Measurements from ENCODE around the gene DENND1A. TPM values are rescaled to one million over a fixed set of nuclear protein-coding genes. Genes with fewer than 3 reads are reported as not detected.

Gene DENND1A
- total and polyA plus RNA-seq, 2 experiments from 2014 or later = 13.1 to 28.7 TPM

DNA sequence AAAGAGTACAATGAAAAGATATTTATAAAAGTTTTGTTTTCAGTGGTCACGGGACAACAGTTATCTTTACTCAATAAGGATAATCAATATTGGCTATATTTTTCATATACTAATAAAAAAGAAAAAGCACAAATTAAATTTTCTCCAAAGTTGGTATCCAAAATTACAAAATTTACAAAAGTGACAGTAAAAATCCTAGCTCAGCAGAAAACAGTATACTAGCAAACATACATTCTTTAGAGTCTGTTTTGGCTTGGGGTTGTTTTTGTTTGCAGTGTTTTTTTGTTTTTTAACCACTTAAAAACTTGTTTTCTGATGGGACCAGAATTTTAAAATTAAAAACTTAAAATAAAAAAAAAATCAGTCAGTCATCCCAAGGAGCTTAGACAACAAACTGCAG is 183.2 kb downstream of the DENND1A start (continued):
- TF ChIP-seq POLR2AphosphoS5 (IDR thresholded peaks at IDR 0.05; ENCODE audit: low read depth) (no peak), EZH2phosphoT487 (IDR thresholded peaks at IDR 0.05; ENCODE audit: unreplicated experiment) (no peak), EZH2 (IDR thresholded peaks at IDR 0.05; ENCODE audit: low read depth, unreplicated experiment) (no peak)
- TF ChIP-seq, protein P1, sequence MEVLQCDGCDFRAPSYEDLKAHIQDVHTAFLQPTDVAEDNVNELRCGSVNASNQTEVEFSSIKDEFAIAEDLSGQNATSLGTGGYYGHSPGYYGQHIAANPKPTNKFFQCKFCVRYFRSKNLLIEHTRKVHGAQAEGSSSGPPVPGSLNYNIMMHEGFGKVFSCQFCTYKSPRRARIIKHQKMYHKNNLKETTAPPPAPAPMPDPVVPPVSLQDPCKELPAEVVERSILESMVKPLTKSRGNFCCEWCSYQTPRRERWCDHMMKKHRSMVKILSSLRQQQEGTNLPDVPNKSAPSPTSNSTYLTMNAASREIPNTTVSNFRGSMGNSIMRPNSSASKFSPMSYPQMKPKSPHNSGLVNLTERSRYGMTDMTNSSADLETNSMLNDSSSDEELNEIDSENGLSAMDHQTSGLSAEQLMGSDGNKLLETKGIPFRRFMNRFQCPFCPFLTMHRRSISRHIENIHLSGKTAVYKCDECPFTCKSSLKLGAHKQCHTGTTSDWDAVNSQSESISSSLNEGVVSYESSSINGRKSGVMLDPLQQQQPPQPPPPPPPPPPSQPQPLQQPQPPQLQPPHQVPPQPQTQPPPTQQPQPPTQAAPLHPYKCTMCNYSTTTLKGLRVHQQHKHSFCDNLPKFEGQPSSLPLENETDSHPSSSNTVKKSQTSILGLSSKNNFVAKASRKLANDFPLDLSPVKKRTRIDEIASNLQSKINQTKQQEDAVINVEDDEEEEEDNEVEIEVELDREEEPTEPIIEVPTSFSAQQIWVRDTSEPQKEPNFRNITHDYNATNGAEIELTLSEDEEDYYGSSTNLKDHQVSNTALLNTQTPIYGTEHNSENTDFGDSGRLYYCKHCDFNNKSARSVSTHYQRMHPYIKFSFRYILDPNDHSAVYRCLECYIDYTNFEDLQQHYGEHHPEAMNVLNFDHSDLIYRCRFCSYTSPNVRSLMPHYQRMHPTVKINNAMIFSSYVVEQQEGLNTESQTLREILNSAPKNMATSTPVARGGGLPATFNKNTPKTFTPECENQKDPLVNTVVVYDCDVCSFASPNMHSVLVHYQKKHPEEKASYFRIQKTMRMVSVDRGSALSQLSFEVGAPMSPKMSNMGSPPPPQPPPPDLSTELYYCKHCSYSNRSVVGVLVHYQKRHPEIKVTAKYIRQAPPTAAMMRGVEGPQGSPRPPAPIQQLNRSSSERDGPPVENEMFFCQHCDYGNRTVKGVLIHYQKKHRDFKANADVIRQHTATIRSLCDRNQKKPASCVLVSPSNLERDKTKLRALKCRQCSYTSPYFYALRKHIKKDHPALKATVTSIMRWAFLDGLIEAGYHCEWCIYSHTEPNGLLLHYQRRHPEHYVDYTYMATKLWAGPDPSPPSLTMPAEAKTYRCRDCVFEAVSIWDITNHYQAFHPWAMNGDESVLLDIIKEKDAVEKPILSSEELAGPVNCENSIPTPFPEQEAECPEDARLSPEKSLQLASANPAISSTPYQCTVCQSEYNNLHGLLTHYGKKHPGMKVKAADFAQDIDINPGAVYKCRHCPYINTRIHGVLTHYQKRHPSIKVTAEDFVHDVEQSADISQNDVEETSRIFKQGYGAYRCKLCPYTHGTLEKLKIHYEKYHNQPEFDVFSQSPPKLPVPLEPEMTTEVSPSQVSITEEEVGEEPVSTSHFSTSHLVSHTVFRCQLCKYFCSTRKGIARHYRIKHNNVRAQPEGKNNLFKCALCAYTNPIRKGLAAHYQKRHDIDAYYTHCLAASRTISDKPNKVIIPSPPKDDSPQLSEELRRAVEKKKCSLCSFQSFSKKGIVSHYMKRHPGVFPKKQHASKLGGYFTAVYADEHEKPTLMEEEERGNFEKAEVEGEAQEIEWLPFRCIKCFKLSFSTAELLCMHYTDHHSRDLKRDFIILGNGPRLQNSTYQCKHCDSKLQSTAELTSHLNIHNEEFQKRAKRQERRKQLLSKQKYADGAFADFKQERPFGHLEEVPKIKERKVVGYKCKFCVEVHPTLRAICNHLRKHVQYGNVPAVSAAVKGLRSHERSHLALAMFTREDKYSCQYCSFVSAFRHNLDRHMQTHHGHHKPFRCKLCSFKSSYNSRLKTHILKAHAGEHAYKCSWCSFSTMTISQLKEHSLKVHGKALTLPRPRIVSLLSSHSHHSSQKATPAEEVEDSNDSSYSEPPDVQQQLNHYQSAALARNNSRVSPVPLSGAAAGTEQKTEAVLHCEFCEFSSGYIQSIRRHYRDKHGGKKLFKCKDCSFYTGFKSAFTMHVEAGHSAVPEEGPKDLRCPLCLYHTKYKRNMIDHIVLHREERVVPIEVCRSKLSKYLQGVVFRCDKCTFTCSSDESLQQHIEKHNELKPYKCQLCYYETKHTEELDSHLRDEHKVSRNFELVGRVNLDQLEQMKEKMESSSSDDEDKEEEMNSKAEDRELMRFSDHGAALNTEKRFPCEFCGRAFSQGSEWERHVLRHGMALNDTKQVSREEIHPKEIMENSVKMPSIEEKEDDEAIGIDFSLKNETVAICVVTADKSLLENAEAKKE (CRISPR knock-in tag; IDR thresholded peaks at IDR 0.05) = no peak

DNA sequence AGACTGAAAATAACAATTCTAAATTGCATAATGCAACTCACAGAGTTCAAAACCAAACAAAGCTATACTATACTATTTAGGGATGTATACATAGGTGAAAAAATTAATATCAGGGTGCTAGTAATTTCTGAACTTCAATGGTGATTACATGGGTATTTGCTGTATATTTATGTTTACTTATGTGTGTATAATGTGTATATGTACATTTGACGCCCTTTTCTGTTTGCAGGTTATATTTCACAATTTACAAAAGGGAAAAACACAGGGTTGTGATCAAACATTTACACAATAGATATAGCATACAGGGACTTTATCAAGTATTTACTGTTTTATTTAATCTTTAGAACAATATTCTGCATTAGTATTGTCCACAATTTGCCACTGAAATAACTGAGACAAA is 184.0 kb downstream of the DENND1A start:
- Histone ChIP-seq H3K27ac (ENCODE audit: low read depth) (no peak overlapping the region), H4K20me1 (replicated peaks; ENCODE audit: insufficient read depth) (0 out of 2 replicates have a peak, but pooled peaks cover 4% of the 10 kb centered on the region), H3K4me1 (ENCODE audit: insufficient read depth) (peaks cover 22% of the 10 kb centered on the region), H3K36me3 (ENCODE audit: insufficient read depth) (no peaks in the 10 kb centered on the region), H3K9me2 (ENCODE audit: insufficient read depth) (no peaks in the 10 kb centered on the region), H3K79me2 (replicated peaks; ENCODE audit: insufficient read depth) (no peaks in the 10 kb centered on the region; the same call in 1 of the 2 replicates), H2AFZ (no peak overlapping the region), H3F3A (replicated peaks; ENCODE audit: low read depth) (no peaks in the 10 kb centered on the region), H3K4me2 (no peak overlapping the region), H3K27me3 (ENCODE audit: insufficient read depth) (no peaks in the 10 kb centered on the region), H3K4me3 (no peak overlapping the region)
- Mint-ChIP-seq H3K4me3 (no peak overlapping the region), H3K36me3 (ENCODE audit: low read depth) (no peaks in the 10 kb centered on the region), H3K27ac (no peak overlapping the region), H3K9me3 (no peaks in the 10 kb centered on the region), H3K27me3 (ENCODE audit: insufficient read depth, low read depth, poor library complexity) (no peaks in the 10 kb centered on the region), H3K4me1 (peaks cover 37% of the 10 kb centered on the region)
- ATAC-seq (no peak), DNase-seq (ENCODE audit: low spot score) (no peak)
- TF ChIP-seq, protein P1 (CRISPR knock-in tag; IDR thresholded peaks at IDR 0.05) = no peak
- TF ChIP-seq EZH2 (IDR thresholded peaks at IDR 0.05; ENCODE audit: low read depth, unreplicated experiment) = no peak
